GM18526 (cell line): Measurements from ENCODE around the gene B4GALT6.

Source experiments
- POLR2A ChIP-seq: IDR thresholded peaks from 3 replicates; pipeline ENCODE4 v1.6.1; 2011; ENCODE audit not compliant: insufficient read length; ENCODE audit errors: extremely low read depth

B4GALT6 gene

GRCh38 chr18:31581498-31582197 lies 102.7 kb downstream of the B4GALT6 start:
- TF ChIP-seq POLR2A: no peak

- no peak for TF ChIP-seq POLR2A
Measured at GRCh38 chr18:31579375-31579774, 105.0 kb downstream of the B4GALT6 start.

- no peak for TF ChIP-seq POLR2A
Measured at GRCh38 chr18:31578126-31578525, 106.3 kb downstream of the B4GALT6 start.

GRCh38 chr18:31577195-31577594 lies 107.2 kb downstream of the B4GALT6 start:
- no peak for TF ChIP-seq POLR2A

- no peak for TF ChIP-seq POLR2A
Measured at GRCh38 chr18:31576670-31577069, 107.7 kb downstream of the B4GALT6 start.

GRCh38 chr18:31575515-31576257 lies 108.7 kb downstream of the B4GALT6 start:
- no peak for TF ChIP-seq POLR2A

GRCh38 chr18:31574359-31574758 lies 110.0 kb downstream of the B4GALT6 start:
- no peak for TF ChIP-seq POLR2A
